K562 (cell line): Measurements from ENCODE around the gene PLAAT4. TPM values are rescaled to one million over a fixed set of nuclear protein-coding genes. Genes with fewer than 3 reads are reported as not detected.

ENCODE experiments used
- BRD9 ChIP-seq: fragments of 450-650 bp; IDR thresholded peaks from 2 replicates; pipeline ENCODE4 v1.6.1; 2018; ENCODE audit warnings: low read depth; ENCODE audit not compliant: partially characterized antibody
- C11orf30 ChIP-seq: fragments of 450-650 bp; IDR thresholded peaks from 2 replicates; pipeline ENCODE4 v1.6.1; 2016; ENCODE audit warnings: low read depth, mild to moderate bottlenecking
- CBX1 ChIP-seq: sonication (generic); IDR thresholded peaks from 2 replicates; pipeline ENCODE4 v1.6.1; 2016; ENCODE audit warnings: antibody characterized with exemption, low read depth, mild to moderate bottlenecking
- CBX5 ChIP-seq: IDR thresholded peaks from 2 replicates; pipeline ENCODE4 v1.6.1; 2014; ENCODE audit warnings: low read depth, borderline replicate concordance
- DPF2 ChIP-seq: fragments of 450-650 bp; IDR thresholded peaks from 2 replicates; pipeline ENCODE4 v1.6.1; 2016
- ELF1 ChIP-seq: fragments of 200-800 bp; sonication (Bioruptor generic); IDR thresholded peaks from 2 replicates; pipeline ENCODE4 v1.6.1; 2016; ENCODE audit warnings: missing genetic modification characterization, missing compliant biosample characterization
- MAFG ChIP-seq: fragments of 450-650 bp; conservative IDR thresholded peaks from 2 replicates; pipeline ENCODE4 v1.6.1; 2016; ENCODE audit warnings: missing genetic modification characterization, missing compliant biosample characterization
- RAD51 ChIP-seq: fragments of 450-650 bp; IDR thresholded peaks from 2 replicates; pipeline ENCODE4 v1.7.1; 2016; ENCODE audit warnings: low read depth, mild to moderate bottlenecking, borderline replicate concordance
- TBP ChIP-seq: optimal IDR thresholded peaks from 2 replicates; pipeline ENCODE3; 2011; ENCODE audit warnings: low read depth, low read length, improper control_type of control experiment
- ZNF644 ChIP-seq: fragments of 200-800 bp; sonication (Bioruptor generic); IDR thresholded peaks from 2 replicates; pipeline ENCODE4 v1.6.1; 2016; ENCODE audit warnings: low read depth, missing genetic modification characterization, missing compliant biosample characterization
- polyA plus RNA-seq, 8 experiments: library from polyadenylated mRNA; depleted of rRNA in 4 of 8; stranded (reverse) in 5 of 8; unstranded in 3 of 8; fragments of >200 nt; fragmentation: Nextera tagmentation in 2 of 8; fragmentation: Illumina TruSeq in 1 of 8; extraction: Ambion mirVana in 2 of 8; extraction: Trizol in 1 of 8; gene quantifications; 2 replicates each; pipeline versions ENCODE4 v1.2.1 to v1.2.3, GENCODE V29; 2011 to 2014; ENCODE audit warnings: inconsistent platforms in 1 of 8, missing spikeins in 1 of 8
- total RNA-seq, 7 experiments: library from RNA; depleted of rRNA in 6 of 7; stranded (reverse); fragments of >200 nt in 6 of 7; fragmentation: Illumina TruSeq in 2 of 7; extraction: Trizol in 2 of 7; gene quantifications; 2 replicates each; pipeline versions ENCODE4 v1.2.1 to v1.2.3, GENCODE V29; 2011 to 2021; ENCODE audit warnings: low replicate concordance in 1 of 7
- TF ChIP-seq, protein P1 (sequence below), 2 experiments: IDR thresholded peaks; 2 replicates each; pipeline ENCODE4 v1.6.1; 2012; ENCODE audit warnings: improper control_type of control experiment in 2 of 2, low read depth in 2 of 2, low read length in 2 of 2, borderline replicate concordance in 1 of 2
- TF ChIP-seq, protein P2 (sequence below): fragments of 450-650 bp; conservative IDR thresholded peaks from 2 replicates; pipeline ENCODE4 v1.6.1; 2016; ENCODE audit warnings: missing genetic modification characterization, low read depth, mild to moderate bottlenecking, control low read depth, missing compliant biosample characterization
- TF ChIP-seq, protein P3 (sequence below), 2 experiments: fragments of 150-350 bp in 1 of 2; IDR thresholded peaks; 2 replicates each; pipeline ENCODE4 v1.6.1; 2012 to 2016; ENCODE audit warnings: low read depth in 2 of 2, low read length in 2 of 2, mild to moderate bottlenecking in 1 of 2, moderate library complexity in 1 of 2
- TF ChIP-seq, protein P4 (sequence below): fragments of 250-450 bp; sonication (Bioruptor Pico); IDR thresholded peaks from 2 replicates; pipeline ENCODE4 v1.4.0; 2020; ENCODE audit warnings: mild to moderate bottlenecking, moderate library complexity
- TF ChIP-seq, protein P5 (sequence below): fragments of 250-450 bp; sonication (Bioruptor Pico); IDR thresholded peaks from 2 replicates; pipeline ENCODE4 v1.5.0; 2021
- TF ChIP-seq, protein P6 (sequence below): sonication (generic); formaldehyde crosslinking; IDR thresholded peaks from 2 replicates; pipeline ENCODE4 v1.8.1; 2023; ENCODE audit warnings: mild to moderate bottlenecking, missing genetic modification reagents

Gene PLAAT4
- total and polyA plus RNA-seq, 9 of the 15 experiments (the other 6 are each of a cell fraction or from before 2014, with no cell fraction given), result 0.54 to 3.0 (median 1.3) TPM; not detected in 1

DNA sequence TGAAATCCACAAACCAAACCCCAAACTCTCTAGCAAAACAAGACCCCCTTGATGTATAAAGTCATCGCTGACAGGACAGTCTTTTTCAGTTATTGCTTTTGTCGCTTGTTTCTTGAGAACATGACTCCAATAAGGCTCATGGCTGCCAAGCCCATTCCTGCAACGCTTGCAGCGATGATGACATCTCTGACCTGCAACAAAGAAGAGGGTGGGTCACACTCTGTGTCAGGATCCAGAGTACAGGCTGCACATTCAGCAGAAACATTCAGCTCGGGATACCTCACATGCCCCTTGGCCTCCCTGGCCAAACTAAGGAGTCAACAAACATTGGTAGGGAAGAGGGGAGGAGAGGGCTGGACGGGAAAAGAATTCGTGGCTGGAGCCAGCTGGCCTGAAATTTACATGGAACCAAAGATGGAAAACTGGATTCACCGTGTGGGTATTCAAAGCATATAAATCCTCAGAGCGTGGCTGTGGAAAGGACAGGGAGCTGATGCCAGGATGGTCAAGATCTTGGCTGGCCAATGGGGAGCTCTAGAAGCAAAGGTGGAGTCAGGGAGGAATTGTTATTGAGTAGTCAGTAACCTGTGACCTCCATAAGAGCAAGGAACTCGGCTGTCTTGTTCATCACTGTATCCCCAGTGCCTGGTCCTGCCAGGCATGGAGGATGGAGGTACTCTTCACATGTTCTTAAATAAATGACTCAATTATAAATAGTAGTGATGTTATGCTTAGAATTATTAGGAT is 38.4 kb downstream of the PLAAT4 start (continued):
- TF ChIP-seq, protein P1, sequence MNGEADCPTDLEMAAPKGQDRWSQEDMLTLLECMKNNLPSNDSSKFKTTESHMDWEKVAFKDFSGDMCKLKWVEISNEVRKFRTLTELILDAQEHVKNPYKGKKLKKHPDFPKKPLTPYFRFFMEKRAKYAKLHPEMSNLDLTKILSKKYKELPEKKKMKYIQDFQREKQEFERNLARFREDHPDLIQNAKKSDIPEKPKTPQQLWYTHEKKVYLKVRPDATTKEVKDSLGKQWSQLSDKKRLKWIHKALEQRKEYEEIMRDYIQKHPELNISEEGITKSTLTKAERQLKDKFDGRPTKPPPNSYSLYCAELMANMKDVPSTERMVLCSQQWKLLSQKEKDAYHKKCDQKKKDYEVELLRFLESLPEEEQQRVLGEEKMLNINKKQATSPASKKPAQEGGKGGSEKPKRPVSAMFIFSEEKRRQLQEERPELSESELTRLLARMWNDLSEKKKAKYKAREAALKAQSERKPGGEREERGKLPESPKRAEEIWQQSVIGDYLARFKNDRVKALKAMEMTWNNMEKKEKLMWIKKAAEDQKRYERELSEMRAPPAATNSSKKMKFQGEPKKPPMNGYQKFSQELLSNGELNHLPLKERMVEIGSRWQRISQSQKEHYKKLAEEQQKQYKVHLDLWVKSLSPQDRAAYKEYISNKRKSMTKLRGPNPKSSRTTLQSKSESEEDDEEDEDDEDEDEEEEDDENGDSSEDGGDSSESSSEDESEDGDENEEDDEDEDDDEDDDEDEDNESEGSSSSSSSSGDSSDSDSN (IDR thresholded peaks at IDR 0.05; ENCODE audit: borderline replicate concordance in 1 of 2, low read depth in 2 of 2, low read length in 2 of 2), result 0 out of 4 replicates have a peak, but pooled peaks of 1 of the 2 experiments have one; percentile 0
- TF ChIP-seq, protein P2, sequence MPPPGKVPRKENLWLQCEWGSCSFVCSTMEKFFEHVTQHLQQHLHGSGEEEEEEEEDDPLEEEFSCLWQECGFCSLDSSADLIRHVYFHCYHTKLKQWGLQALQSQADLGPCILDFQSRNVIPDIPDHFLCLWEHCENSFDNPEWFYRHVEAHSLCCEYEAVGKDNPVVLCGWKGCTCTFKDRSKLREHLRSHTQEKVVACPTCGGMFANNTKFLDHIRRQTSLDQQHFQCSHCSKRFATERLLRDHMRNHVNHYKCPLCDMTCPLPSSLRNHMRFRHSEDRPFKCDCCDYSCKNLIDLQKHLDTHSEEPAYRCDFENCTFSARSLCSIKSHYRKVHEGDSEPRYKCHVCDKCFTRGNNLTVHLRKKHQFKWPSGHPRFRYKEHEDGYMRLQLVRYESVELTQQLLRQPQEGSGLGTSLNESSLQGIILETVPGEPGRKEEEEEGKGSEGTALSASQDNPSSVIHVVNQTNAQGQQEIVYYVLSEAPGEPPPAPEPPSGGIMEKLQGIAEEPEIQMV (tag), result no peak
- TF ChIP-seq, protein P3, sequence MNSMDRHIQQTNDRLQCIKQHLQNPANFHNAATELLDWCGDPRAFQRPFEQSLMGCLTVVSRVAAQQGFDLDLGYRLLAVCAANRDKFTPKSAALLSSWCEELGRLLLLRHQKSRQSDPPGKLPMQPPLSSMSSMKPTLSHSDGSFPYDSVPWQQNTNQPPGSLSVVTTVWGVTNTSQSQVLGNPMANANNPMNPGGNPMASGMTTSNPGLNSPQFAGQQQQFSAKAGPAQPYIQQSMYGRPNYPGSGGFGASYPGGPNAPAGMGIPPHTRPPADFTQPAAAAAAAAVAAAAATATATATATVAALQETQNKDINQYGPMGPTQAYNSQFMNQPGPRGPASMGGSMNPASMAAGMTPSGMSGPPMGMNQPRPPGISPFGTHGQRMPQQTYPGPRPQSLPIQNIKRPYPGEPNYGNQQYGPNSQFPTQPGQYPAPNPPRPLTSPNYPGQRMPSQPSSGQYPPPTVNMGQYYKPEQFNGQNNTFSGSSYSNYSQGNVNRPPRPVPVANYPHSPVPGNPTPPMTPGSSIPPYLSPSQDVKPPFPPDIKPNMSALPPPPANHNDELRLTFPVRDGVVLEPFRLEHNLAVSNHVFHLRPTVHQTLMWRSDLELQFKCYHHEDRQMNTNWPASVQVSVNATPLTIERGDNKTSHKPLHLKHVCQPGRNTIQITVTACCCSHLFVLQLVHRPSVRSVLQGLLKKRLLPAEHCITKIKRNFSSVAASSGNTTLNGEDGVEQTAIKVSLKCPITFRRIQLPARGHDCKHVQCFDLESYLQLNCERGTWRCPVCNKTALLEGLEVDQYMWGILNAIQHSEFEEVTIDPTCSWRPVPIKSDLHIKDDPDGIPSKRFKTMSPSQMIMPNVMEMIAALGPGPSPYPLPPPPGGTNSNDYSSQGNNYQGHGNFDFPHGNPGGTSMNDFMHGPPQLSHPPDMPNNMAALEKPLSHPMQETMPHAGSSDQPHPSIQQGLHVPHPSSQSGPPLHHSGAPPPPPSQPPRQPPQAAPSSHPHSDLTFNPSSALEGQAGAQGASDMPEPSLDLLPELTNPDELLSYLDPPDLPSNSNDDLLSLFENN (IDR thresholded peaks at IDR 0.05; ENCODE audit: low read depth in 2 of 2, low read length in 2 of 2), result 0 out of 4 replicates have a peak, but pooled peaks of 1 of the 2 experiments have one; percentile 4
- TF ChIP-seq TBP (no peak), CBX5 (no peak), C11orf30 (peak; percentile 57), CBX1 (no peak), RAD51 (no peak), DPF2 (no peak), ELF1 (tag) (no peak; the same call in 1 of the 2 replicates), ZNF644 (tag) (peak; percentile 19; the same call in 1 of the 2 replicates), BRD9 (no peak), MAFG (tag) (peak; percentile 13; the same call in 1 of the 2 replicates)
- TF ChIP-seq, protein P4, sequence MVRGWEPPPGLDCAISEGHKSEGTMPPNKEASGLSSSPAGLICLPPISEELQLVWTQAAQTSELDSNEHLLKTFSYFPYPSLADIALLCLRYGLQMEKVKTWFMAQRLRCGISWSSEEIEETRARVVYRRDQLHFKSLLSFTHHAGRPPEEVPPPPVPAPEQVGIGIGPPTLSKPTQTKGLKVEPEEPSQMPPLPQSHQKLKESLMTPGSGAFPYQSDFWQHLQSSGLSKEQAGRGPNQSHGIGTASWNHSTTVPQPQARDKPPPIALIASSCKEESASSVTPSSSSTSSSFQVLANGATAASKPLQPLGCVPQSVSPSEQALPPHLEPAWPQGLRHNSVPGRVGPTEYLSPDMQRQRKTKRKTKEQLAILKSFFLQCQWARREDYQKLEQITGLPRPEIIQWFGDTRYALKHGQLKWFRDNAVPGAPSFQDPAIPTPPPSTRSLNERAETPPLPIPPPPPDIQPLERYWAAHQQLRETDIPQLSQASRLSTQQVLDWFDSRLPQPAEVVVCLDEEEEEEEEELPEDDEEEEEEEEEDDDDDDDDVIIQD (CRISPR knock-in tag), result no peak
- TF ChIP-seq, protein P5, sequence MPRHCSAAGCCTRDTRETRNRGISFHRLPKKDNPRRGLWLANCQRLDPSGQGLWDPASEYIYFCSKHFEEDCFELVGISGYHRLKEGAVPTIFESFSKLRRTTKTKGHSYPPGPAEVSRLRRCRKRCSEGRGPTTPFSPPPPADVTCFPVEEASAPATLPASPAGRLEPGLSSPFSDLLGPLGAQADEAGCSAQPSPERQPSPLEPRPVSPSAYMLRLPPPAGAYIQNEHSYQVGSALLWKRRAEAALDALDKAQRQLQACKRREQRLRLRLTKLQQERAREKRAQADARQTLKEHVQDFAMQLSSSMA, result no peak
- TF ChIP-seq, protein P6, sequence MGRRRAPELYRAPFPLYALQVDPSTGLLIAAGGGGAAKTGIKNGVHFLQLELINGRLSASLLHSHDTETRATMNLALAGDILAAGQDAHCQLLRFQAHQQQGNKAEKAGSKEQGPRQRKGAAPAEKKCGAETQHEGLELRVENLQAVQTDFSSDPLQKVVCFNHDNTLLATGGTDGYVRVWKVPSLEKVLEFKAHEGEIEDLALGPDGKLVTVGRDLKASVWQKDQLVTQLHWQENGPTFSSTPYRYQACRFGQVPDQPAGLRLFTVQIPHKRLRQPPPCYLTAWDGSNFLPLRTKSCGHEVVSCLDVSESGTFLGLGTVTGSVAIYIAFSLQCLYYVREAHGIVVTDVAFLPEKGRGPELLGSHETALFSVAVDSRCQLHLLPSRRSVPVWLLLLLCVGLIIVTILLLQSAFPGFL (CRISPR knock-in tag), result no peak
